ENCODE data around the gene SMIM36.

SMIM36 gene

GRCh38 chr17:55426851-55427586, 84.2 kb downstream of the SMIM36 start:
- TF ChIP-seq TCF12 (IDR thresholded peaks at IDR 0.05; ENCODE audit: low read depth) (no peak), CEBPB (IDR thresholded peaks at IDR 0.05) (no peak), TAF1 (IDR thresholded peaks at IDR 0.05; ENCODE audit: low read depth) (no peak), RAD21 (IDR thresholded peaks at IDR 0.05; ENCODE audit: low read depth) (no peak), EGR1 (IDR thresholded peaks at IDR 0.05) (no peak), ZBTB7A (IDR thresholded peaks at IDR 0.05; ENCODE audit: low read depth) (no peak), REST (IDR thresholded peaks at IDR 0.05; ENCODE audit: low read depth) (no peak), TEAD4 (IDR thresholded peaks at IDR 0.05) (no peak), CREB1 (IDR thresholded peaks at IDR 0.05; ENCODE audit: low read depth) (no peak), EP300 (IDR thresholded peaks at IDR 0.05; ENCODE audit: borderline replicate concordance) (no peak)
- TF ChIP-seq, protein P1, sequence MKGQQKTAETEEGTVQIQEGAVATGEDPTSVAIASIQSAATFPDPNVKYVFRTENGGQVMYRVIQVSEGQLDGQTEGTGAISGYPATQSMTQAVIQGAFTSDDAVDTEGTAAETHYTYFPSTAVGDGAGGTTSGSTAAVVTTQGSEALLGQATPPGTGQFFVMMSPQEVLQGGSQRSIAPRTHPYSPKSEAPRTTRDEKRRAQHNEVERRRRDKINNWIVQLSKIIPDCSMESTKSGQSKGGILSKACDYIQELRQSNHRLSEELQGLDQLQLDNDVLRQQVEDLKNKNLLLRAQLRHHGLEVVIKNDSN (IDR thresholded peaks at IDR 0.05), result no peak
- TF ChIP-seq, protein P2, sequence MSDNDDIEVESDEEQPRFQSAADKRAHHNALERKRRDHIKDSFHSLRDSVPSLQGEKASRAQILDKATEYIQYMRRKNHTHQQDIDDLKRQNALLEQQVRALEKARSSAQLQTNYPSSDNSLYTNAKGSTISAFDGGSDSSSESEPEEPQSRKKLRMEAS (IDR thresholded peaks at IDR 0.05), result no peak

DNA sequence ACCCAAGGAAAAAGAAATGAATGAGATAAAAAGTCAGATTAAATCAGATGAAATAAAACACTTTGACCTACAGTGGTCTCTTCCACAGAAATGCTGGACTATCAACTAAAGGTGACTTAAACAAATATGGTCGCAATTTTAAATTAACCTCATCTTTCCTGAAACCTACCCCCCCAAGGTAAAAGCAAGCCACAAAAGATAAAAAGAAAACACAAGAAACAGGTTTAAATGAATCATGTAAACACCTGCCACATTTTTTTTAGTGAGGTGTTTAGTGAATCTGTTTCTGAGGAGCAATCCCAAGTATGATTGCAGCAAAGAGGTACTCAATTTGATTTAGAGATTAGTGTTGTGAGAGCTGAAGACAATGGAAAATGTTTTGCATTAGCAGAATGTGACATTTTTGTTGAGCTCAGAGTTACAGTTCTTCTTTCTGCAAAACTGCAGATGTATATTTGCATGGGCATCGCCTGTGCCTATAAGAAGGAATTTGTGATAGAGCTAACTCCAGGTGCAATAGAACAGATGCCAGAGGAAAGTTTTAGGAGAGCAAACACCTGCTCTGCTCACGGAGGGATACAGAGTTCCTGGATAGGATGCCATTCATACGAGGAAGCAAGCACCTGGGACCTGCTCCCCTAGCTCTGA, 86.2 kb downstream of the SMIM36 start:
- TF ChIP-seq EP300 (IDR thresholded peaks at IDR 0.05; ENCODE audit: borderline replicate concordance) (no peak), ZBTB7A (IDR thresholded peaks at IDR 0.05; ENCODE audit: low read depth) (no peak), CEBPB (IDR thresholded peaks at IDR 0.05) (no peak), TCF12 (IDR thresholded peaks at IDR 0.05; ENCODE audit: low read depth) (no peak)

DNA sequence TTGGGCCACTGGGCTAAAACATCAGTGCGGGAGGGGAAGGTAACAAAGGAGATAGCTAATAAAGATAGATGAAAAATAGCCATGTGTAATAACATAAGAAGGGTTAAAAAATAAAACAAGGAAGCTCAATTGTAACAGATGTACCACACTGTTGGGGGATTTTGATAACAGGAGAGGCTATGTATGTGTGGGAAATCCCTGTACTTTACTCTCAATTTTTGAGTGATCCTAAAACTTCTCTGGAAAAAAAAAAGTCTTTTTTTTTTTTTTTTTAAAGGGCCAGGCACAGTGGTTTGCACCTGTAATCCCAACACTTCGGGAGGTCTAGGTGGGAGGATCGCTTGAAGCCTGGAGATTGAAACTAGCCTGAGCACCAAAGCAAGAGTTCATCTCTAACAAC, 87.7 kb downstream of the SMIM36 start:
- TF ChIP-seq, protein P1 (IDR thresholded peaks at IDR 0.05), result no peak
- TF ChIP-seq RAD21 (IDR thresholded peaks at IDR 0.05; ENCODE audit: low read depth) (no peak), REST (IDR thresholded peaks at IDR 0.05; ENCODE audit: low read depth) (no peak), CREB1 (IDR thresholded peaks at IDR 0.05; ENCODE audit: low read depth) (no peak), ZBTB7A (IDR thresholded peaks at IDR 0.05; ENCODE audit: low read depth) (no peak), YY1 (IDR thresholded peaks at IDR 0.05; ENCODE audit: low read depth) (no peak), TCF12 (IDR thresholded peaks at IDR 0.05; ENCODE audit: low read depth) (no peak), NFIC (IDR thresholded peaks at IDR 0.05) (no peak), EGR1 (IDR thresholded peaks at IDR 0.05) (no peak), CEBPB (IDR thresholded peaks at IDR 0.05) (no peak), TAF1 (IDR thresholded peaks at IDR 0.05; ENCODE audit: low read depth) (no peak), EP300 (IDR thresholded peaks at IDR 0.05; ENCODE audit: borderline replicate concordance) (no peak), FOXM1 (IDR thresholded peaks at IDR 0.05; ENCODE audit: borderline replicate concordance, low read depth) (no peak), TEAD4 (IDR thresholded peaks at IDR 0.05) (no peak)
- TF ChIP-seq, protein P2 (IDR thresholded peaks at IDR 0.05), result no peak

- peak; percentile 7; the same call in 1 of the 2 replicates for TF ChIP-seq ZBTB7A (IDR thresholded peaks at IDR 0.05; ENCODE audit: low read depth)
- TF ChIP-seq, protein P1 (IDR thresholded peaks at IDR 0.05), result no peak
- TF ChIP-seq, protein P2 (IDR thresholded peaks at IDR 0.05), result 0 out of 2 replicates have a peak, but pooled peaks have one; percentile 7
These were observed 89.9 kb downstream of the SMIM36 start, which contains the start of gene MMD for GRCh38 chr17:55421179-55421934. Gene MMD, minus strand, starts transcription at chr17:55421835. Its CDS starts 140 bp downstream, at chr17:55421695.
